ENCODE data around the gene ATRN.

ATRN gene

GRCh38 chr20:3660262-3661059, 189.6 kb downstream of the ATRN start:
- no peak for DNase-seq

GRCh38 chr20:3661060-3661813, 190.4 kb downstream of the ATRN start:
- no peak for DNase-seq

- no peak for DNase-seq
These were observed 191.2 kb downstream of the ATRN start for GRCh38 chr20:3661814-3662665.

- no peak for DNase-seq
These were observed 192.3 kb downstream of the ATRN start, which contains the start of gene GFRA4 for GRCh38 chr20:3663031-3663701. Gene GFRA4 (minus strand): TSS chr20:3663399. CDS start chr20:3663399, 0 bp downstream.

GRCh38 chr20:3663858-3664257, 193.0 kb downstream of the ATRN start:
- DNase-seq: no peak

GRCh38 chr20:3667434-3668037, 196.7 kb downstream of the ATRN start:
- no peak for DNase-seq

GRCh38 chr20:3669710-3670367, 199.0 kb downstream of the ATRN start:
- DNase-seq: no peak

GRCh38 chr20:3670511-3670910, 199.7 kb downstream of the ATRN start:
- no peak for DNase-seq

- no peak for DNase-seq
These were observed 200.1 kb downstream of the ATRN start for GRCh38 chr20:3670945-3671344.

GRCh38 chr20:3671986-3672546, 201.2 kb downstream of the ATRN start:
- no peak for DNase-seq

GRCh38 chr20:3672547-3673171, 201.8 kb downstream of the ATRN start:
- no peak for DNase-seq

- DNase-seq: no peak
These were observed 202.6 kb downstream of the ATRN start for GRCh38 chr20:3673221-3674070.

- DNase-seq: no peak
These were observed 203.6 kb downstream of the ATRN start for GRCh38 chr20:3674447-3674846.

- no peak for DNase-seq
These were observed 204.4 kb downstream of the ATRN start for GRCh38 chr20:3674995-3675900.

GRCh38 chr20:3677733-3678132, 206.9 kb downstream of the ATRN start:
- no peak for DNase-seq

- no peak for DNase-seq
These were observed 207.4 kb downstream of the ATRN start for GRCh38 chr20:3678198-3678597.

GRCh38 chr20:3678856-3679720, 208.3 kb downstream of the ATRN start:
- no peak for DNase-seq
